Skeletal muscle satellite cell (primary cell): ENCODE data around the gene CHIA.

Source experiments
- H3K27me3 ChIP-seq: 2 replicates; pipeline ENCODE4 v1.7.0; 2013; ENCODE audit warnings: low read length; ENCODE audit not compliant: control insufficient read depth, insufficient read depth
- H3K36me3 ChIP-seq: 2 replicates; pipeline ENCODE4 v1.7.0; 2013; ENCODE audit warnings: mild to moderate bottlenecking, control low read depth, low read length; ENCODE audit not compliant: insufficient read depth
- H3K4me1 ChIP-seq: 2 replicates; pipeline ENCODE4 v1.7.0; 2013; ENCODE audit warnings: low read length; ENCODE audit not compliant: control insufficient read depth, insufficient read depth
- H3K4me2 ChIP-seq: 2 replicates; pipeline ENCODE4 v1.7.0; 2013; ENCODE audit warnings: mild to moderate bottlenecking, low read length
- H3K4me3 ChIP-seq: 2 replicates; pipeline ENCODE4 v1.7.0; 2013; ENCODE audit warnings: low read length
- H3K9ac ChIP-seq: 2 replicates; pipeline ENCODE4 v1.7.0; 2013; ENCODE audit warnings: mild to moderate bottlenecking, low read depth, low read length, moderate library complexity
- H3K9me3 ChIP-seq: replicated peaks from 2 replicates; pipeline ENCODE4 v1.7.0; 2013; ENCODE audit warnings: mild to moderate bottlenecking, control low read depth, low read length

The CHIA gene

GRCh38 chr1:111270771-111271463 lies 19.7 kb upstream of the CHIA start:
- Histone ChIP-seq H3K27me3 (peaks cover 35% of the 10 kb centered on the region), H3K36me3 (no peaks in the 10 kb centered on the region), H3K4me3 (no peak overlapping the region), H3K4me1 (peaks cover 10% of the 10 kb centered on the region), H3K4me2 (no peak overlapping the region), H3K9ac (no peak overlapping the region), H3K9me3 (no peaks in the 10 kb centered on the region)

DNA sequence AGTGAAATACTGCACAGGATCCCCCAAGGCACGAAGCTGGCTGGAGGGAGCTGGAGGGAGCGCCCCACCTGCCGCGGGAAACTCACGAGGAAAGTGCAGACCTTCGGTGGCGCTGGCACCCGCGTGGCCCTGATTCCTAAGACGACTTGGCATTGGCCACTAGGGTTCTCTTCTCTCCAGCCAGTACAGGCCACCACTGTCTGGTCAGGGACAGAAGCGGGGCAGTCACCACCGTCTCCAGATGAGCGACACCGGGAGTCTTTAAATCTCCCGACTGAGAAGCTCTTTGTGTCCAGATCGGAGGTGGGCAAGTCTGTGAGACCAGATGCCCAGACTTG lies 19.2 kb upstream of the CHIA start:
- H3K9ac ChIP-seq = no peak overlapping the region
- H3K4me2 ChIP-seq = no peak overlapping the region
- no peaks in the 10 kb centered on the region for H3K36me3 ChIP-seq
- H3K27me3 ChIP-seq = peaks cover 35% of the 10 kb centered on the region
- peaks cover 10% of the 10 kb centered on the region for H3K4me1 ChIP-seq
- no peak overlapping the region for H3K4me3 ChIP-seq
- no peaks in the 10 kb centered on the region for H3K9me3 ChIP-seq

DNA sequence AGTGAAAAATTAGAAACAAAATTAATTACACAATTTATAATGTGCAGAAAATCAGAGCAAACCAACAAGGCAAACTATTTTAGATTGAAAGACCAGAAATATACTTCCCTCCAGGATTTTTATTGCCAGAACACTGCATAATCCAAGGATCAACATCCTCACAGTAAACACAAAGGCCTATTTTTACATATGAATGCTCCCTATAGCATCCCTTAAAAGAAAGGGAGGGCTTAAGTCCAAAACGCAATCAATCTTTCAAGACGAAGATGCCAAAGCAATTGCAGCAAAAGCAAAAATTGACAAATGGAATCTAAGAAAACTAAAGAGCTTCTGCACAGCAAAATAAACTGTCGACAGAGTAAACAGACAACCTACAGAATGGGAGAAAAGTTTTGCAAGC lies 18.6 kb upstream of the CHIA start:
- H3K9ac ChIP-seq = no peak overlapping the region
- H3K27me3 ChIP-seq = peaks cover 35% of the 10 kb centered on the region
- no peaks in the 10 kb centered on the region for H3K36me3 ChIP-seq
- H3K4me1 ChIP-seq = peaks cover 10% of the 10 kb centered on the region
- no peak overlapping the region for H3K4me3 ChIP-seq
- no peak overlapping the region for H3K4me2 ChIP-seq
- H3K9me3 ChIP-seq = no peaks in the 10 kb centered on the region

- no peaks in the 10 kb centered on the region for H3K36me3 ChIP-seq
- peak overlapping the region; percentile 52 for H3K4me3 ChIP-seq
- peak overlapping the region; percentile 56 for H3K4me2 ChIP-seq
- no peaks in the 10 kb centered on the region for H3K9me3 ChIP-seq
- peaks cover 10% of the 10 kb centered on the region for H3K4me1 ChIP-seq
- H3K27me3 ChIP-seq = peaks cover 31% of the 10 kb centered on the region
- no peak overlapping the region for H3K9ac ChIP-seq
These were observed 16.0 kb upstream of the CHIA start for GRCh38 chr1:111274653-111275052.

DNA sequence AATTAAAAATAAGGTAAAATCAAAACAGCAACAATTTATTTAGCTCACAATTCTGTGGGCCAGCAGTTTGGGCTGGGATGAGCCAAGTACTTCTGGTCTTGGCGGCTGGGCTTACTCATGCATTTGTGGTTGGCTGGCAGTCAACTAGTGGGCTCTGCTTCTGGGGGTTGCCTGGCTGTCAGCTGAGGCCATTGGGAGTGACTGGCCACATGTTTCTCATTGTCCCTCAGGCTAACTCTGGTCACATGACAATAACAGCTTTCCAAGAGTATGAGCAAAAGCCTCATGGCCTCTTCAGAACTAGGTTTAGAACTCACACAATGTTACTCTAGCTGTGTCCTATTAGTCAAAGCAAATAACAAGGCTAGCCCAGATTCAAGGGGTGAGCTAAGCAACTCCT lies 15.6 kb upstream of the CHIA start:
- H3K4me2 ChIP-seq = peak overlapping the region; percentile 56
- no peaks in the 10 kb centered on the region for H3K36me3 ChIP-seq
- H3K9ac ChIP-seq = no peak overlapping the region
- no peaks in the 10 kb centered on the region for H3K9me3 ChIP-seq
- peaks cover 10% of the 10 kb centered on the region for H3K4me1 ChIP-seq
- peaks cover 30% of the 10 kb centered on the region for H3K27me3 ChIP-seq
- peak overlapping the region; percentile 52 for H3K4me3 ChIP-seq

DNA sequence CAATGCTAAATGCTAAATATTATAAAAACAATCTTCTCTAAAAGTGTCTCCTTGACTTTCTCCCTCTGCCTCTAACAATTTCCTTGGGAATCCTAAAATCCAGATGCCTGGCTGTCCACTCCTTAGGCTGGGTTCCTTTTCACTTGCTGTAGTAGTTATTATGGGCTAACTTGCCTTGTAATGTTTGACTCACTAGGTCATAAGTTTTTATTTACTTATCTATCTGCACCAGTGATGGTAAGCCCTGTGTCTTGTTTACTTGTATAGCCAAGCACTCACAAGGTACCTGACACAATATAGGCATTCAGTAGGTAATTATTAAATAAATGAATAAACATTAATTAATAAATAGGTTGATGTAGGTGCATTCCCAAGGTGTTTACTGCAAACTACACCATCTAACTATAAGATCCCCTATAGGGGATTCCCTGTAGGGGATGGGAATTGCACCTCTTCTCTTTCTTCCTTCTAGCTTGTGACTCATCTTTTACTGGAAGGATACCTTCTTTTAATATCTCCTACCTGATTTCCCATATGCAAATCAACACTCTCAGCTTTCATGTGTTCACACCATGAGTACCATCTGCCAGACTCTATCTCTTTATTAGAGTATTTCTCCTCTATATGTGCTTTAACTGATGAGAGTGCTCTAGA lies 14.7 kb upstream of the CHIA start:
- H3K4me1 ChIP-seq = peaks cover 10% of the 10 kb centered on the region
- H3K9ac ChIP-seq = no peak overlapping the region
- H3K27me3 ChIP-seq = peaks cover 21% of the 10 kb centered on the region
- no peaks in the 10 kb centered on the region for H3K36me3 ChIP-seq
- no peak overlapping the region for H3K4me3 ChIP-seq
- H3K4me2 ChIP-seq = no peak overlapping the region
- H3K9me3 ChIP-seq = no peaks in the 10 kb centered on the region

DNA sequence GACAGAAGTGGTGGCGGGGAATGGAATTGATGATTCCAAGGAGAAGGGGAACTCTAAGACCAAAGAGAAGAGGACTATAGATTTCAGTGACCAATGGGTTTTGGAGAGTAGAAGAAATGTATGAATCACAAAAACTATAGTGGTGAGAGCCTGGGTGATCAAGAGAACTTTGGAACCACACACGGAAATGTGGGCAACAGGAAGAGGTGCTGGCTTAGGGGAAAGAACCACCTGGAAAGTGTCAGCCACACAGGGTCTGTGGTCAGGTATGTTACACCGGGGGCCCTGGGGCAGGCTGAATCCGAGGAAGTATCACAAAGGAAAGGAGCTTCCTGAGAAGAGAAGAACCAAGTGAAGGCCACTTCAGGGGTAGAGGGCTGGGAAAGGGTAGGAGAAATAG lies 11.5 kb upstream of the CHIA start:
- H3K27me3 ChIP-seq = peaks cover 6% of the 10 kb centered on the region
- no peak overlapping the region for H3K4me3 ChIP-seq
- no peaks in the 10 kb centered on the region for H3K9me3 ChIP-seq
- H3K9ac ChIP-seq = no peak overlapping the region
- H3K4me2 ChIP-seq = no peak overlapping the region
- peaks cover 10% of the 10 kb centered on the region for H3K4me1 ChIP-seq
- no peaks in the 10 kb centered on the region for H3K36me3 ChIP-seq

DNA sequence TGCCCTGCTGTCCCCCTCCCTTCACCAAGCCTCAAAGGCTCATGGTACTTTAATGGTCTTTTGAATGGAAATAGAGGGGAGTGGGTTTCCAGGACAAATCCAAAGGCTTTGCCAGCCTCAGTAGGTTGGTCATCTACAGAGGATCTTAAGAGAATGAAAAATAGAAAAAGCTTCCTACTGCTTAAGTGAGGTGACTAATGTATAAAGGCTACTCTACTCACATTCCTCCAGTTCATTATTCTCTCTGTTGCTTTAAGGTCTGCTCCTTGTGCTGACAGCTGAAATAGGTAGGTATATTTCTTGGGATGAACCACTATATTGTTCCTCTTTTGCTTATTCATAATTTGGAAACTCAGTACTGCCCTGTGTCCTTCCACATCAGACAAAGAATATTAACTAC lies 10.4 kb upstream of the CHIA start:
- Histone ChIP-seq H3K4me2 (no peak overlapping the region), H3K27me3 (peaks cover 9% of the 10 kb centered on the region), H3K4me1 (peaks cover 2% of the 10 kb centered on the region), H3K9ac (no peak overlapping the region), H3K36me3 (no peaks in the 10 kb centered on the region), H3K9me3 (no peaks in the 10 kb centered on the region), H3K4me3 (no peak overlapping the region)

- Histone ChIP-seq H3K4me1 (no peaks in the 10 kb centered on the region), H3K36me3 (no peaks in the 10 kb centered on the region), H3K27me3 (peaks cover 19% of the 10 kb centered on the region), H3K9ac (no peak overlapping the region), H3K9me3 (no peaks in the 10 kb centered on the region), H3K4me3 (no peak overlapping the region), H3K4me2 (no peak overlapping the region)
These were observed 9.2 kb upstream of the CHIA start for GRCh38 chr1:111281411-111281810.

DNA sequence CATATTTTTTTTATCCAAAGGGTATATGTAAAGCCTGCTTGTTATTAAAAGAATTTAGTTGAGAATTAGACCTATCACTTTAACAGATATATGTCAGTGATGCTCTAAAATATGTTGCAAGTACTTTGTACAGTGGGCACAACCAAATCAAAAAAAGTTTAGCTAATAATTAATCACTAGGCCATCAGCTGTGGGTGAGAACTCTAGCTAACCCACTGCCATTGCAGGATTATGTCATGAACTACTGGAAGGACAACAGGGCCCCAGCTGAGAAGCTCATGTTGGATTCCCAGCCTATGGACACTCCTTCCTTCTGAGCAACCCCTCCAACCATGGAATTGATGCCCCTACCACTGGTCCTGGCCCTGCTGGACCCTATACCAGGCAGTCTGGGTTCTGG lies 6.8 kb upstream of the CHIA start:
- Histone ChIP-seq H3K27me3 (peaks cover 24% of the 10 kb centered on the region), H3K4me1 (no peaks in the 10 kb centered on the region), H3K36me3 (no peaks in the 10 kb centered on the region), H3K4me2 (no peak overlapping the region), H3K9ac (no peak overlapping the region), H3K4me3 (no peak overlapping the region), H3K9me3 (no peaks in the 10 kb centered on the region)

GRCh38 chr1:111285879-111286278 lies 4.8 kb upstream of the CHIA start:
- Histone ChIP-seq H3K4me2 (no peak overlapping the region), H3K27me3 (peaks cover 19% of the 10 kb centered on the region), H3K9ac (no peak overlapping the region), H3K4me1 (no peaks in the 10 kb centered on the region), H3K4me3 (no peak overlapping the region), H3K9me3 (no peaks in the 10 kb centered on the region), H3K36me3 (no peaks in the 10 kb centered on the region)

GRCh38 chr1:111286912-111287311 lies 3.7 kb upstream of the CHIA start:
- Histone ChIP-seq H3K9me3 (no peaks in the 10 kb centered on the region), H3K9ac (no peak overlapping the region)

More at GRCh38 chr1:111286912-111287311, 3.7 kb upstream of the CHIA start:
- H3K27me3 ChIP-seq = peaks cover 19% of the 10 kb centered on the region
- no peaks in the 10 kb centered on the region for H3K4me1 ChIP-seq
- H3K4me3 ChIP-seq = no peak overlapping the region
- no peaks in the 10 kb centered on the region for H3K36me3 ChIP-seq
- no peak overlapping the region for H3K4me2 ChIP-seq
